Anterior cingulate cortex (tissue), 58 donors: ENCODE results near the gene SEC24B.
"Not testable (repeated sequence)": the region's sequence is repeated elsewhere in the genome, so short reads cannot be mapped to it uniquely, and the experiment has no call there.

ENCODE experiments used
- DNase-seq, 58 donors: peaks; one replicate each; lab custom pipeline; 2025; lab: John Stamatoyannopoulos, UW

The SEC24B gene

GRCh38 chr4:109432203-109432602 lies 1.4 kb upstream of the SEC24B start:
- DNase-seq: no peak

GRCh38 chr4:109432696-109433095 lies 919 bp upstream of the SEC24B start:
- no peak for DNase-seq

GRCh38 chr4:109434007-109434971 lies 674 bp downstream of the SEC24B start:
- DNase-seq: peak in 47 of 58 donors; percentile 4 to 65 (median 36)

GRCh38 chr4:109435635-109436034 lies 2.0 kb downstream of the SEC24B start:
- DNase-seq: no peak

- no peak for DNase-seq
These were observed 2.9 kb downstream of the SEC24B start for GRCh38 chr4:109436504-109436903.

GRCh38 chr4:109440948-109441347 lies 7.3 kb downstream of the SEC24B start:
- DNase-seq: no peak

- DNase-seq: no peak
These were observed 8.3 kb downstream of the SEC24B start for GRCh38 chr4:109441862-109442458.

- no peak for DNase-seq
These were observed 10.7 kb downstream of the SEC24B start for GRCh38 chr4:109444182-109444844.

- no peak for DNase-seq
These were observed 13.7 kb downstream of the SEC24B start for GRCh38 chr4:109447278-109447677.

- DNase-seq: no peak
These were observed 18.1 kb downstream of the SEC24B start for GRCh38 chr4:109451544-109452273.

- not testable (repeated sequence) for DNase-seq
These were observed 19.5 kb downstream of the SEC24B start for GRCh38 chr4:109453110-109453509.

- DNase-seq: no peak
These were observed 28.7 kb downstream of the SEC24B start for GRCh38 chr4:109462297-109462696.

GRCh38 chr4:109462802-109463201 lies 29.2 kb downstream of the SEC24B start:
- no peak for DNase-seq

- DNase-seq: peak in 25 of 58 donors; percentile 2 to 70 (median 21)
These were observed 31.5 kb downstream of the SEC24B start for GRCh38 chr4:109465069-109465468.

- DNase-seq: no peak
These were observed 36.3 kb downstream of the SEC24B start for GRCh38 chr4:109469915-109470314.

- no peak for DNase-seq
These were observed 38.7 kb downstream of the SEC24B start for GRCh38 chr4:109472343-109472761.

GRCh38 chr4:109473824-109474223 lies 40.2 kb downstream of the SEC24B start:
- DNase-seq: no peak

- no peak for DNase-seq
These were observed 52.4 kb downstream of the SEC24B start for GRCh38 chr4:109486007-109486406.

GRCh38 chr4:109494563-109494962 lies 60.9 kb downstream of the SEC24B start:
- DNase-seq: no peak

- DNase-seq: no peak
These were observed 61.9 kb downstream of the SEC24B start for GRCh38 chr4:109495514-109495913.
